Measurements from ENCODE around the gene HRG.

HRG gene

DNA sequence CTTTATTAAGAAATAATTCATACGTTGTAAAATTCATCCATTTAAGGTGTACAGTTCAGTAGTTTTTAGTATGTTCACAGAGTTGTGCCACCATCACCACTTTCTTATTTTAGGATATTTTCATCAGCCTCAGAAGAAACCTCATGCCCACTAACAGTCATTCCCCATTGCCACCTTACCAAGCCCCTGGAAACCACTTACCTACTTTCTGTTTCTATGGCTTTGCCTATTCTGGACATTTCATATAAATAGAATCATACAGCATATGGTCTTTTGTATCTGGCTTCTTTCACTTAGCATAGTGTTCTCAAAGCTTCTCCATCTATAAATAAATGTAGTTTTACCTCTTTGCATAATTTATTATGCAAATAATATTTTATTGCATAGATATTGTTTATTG lies 19.0 kb upstream of the HRG start:
- H3K9me3 ChIP-seq (replicated peaks in 1 of 11): no peaks in the 10 kb centered on the region
- H3K27me3 ChIP-seq: no peaks in the 10 kb centered on the region
- H4K20me1 ChIP-seq: no peaks in the 10 kb centered on the region
- no peaks in the 10 kb centered on the region for H3K36me3 ChIP-seq
- H3K4me1 ChIP-seq: peaks cover 0 to 5% (median 2%) of the 10 kb centered on the region in 10 experiments; a peak in 11 of 20 replicates
- H3K27ac ChIP-seq: no peak overlapping the region
- no peak overlapping the region for H3K4me2 ChIP-seq
- H3K4me3 ChIP-seq: no peak overlapping the region
- no peak overlapping the region for H3K9ac ChIP-seq
- no peak for TF ChIP-seq Cebpa-rat (IDR thresholded peaks at IDR 0.05)

- H3K9ac ChIP-seq: no peak overlapping the region
- no peaks in the 10 kb centered on the region for H3K36me3 ChIP-seq
- H3K4me1 ChIP-seq: peaks cover 20 to 24% (median 20%) of the 10 kb centered on the region in 10 experiments
- TF ChIP-seq Cebpa-rat (IDR thresholded peaks at IDR 0.05): no peak
- no peaks in the 10 kb centered on the region for H3K27me3 ChIP-seq
- H3K27ac ChIP-seq: no peak overlapping the region
- no peak overlapping the region for H3K4me3 ChIP-seq
- no peak overlapping the region for H3K4me2 ChIP-seq
- no peaks in the 10 kb centered on the region for H4K20me1 ChIP-seq
- H3K9me3 ChIP-seq (replicated peaks in 1 of 11): no peaks in the 10 kb centered on the region
These were observed 17.0 kb upstream of the HRG start for GRCh38 chr3:186648851-186649250.

GRCh38 chr3:186651678-186652215 lies 14.1 kb upstream of the HRG start:
- peak in 4 of 11 experiments; percentile 27 to 51 (median 32); a peak in 3 of 22 replicates for TF ChIP-seq Cebpa-rat (IDR thresholded peaks at IDR 0.05)
- Histone ChIP-seq H3K4me3 (no peak overlapping the region), H3K36me3 (no peaks in the 10 kb centered on the region), H3K27ac (no peak overlapping the region), H3K4me2 (peak overlapping the region; percentile 52 to 75 (median 66); a peak in 15 of 22 replicates), H3K9ac (no peak overlapping the region), H3K9me3 (replicated peaks in 1 of 11) (no peaks in the 10 kb centered on the region), H3K27me3 (no peaks in the 10 kb centered on the region), H3K4me1 (peaks cover 20 to 26% (median 22%) of the 10 kb centered on the region in 10 experiments), H4K20me1 (no peaks in the 10 kb centered on the region)

- Histone ChIP-seq H3K4me1 (peaks cover 20 to 26% (median 22%) of the 10 kb centered on the region in 10 experiments), H3K9me3 (replicated peaks in 1 of 11) (no peaks in the 10 kb centered on the region), H3K36me3 (no peaks in the 10 kb centered on the region), H3K4me3 (no peak overlapping the region), H3K4me2 (peak overlapping the region; percentile 52 to 75 (median 66)), H3K27ac (peak overlapping the region in 4 of 11 experiments; percentile 10 to 47 (median 14); a peak in 4 of 22 replicates), H3K27me3 (no peaks in the 10 kb centered on the region), H4K20me1 (no peaks in the 10 kb centered on the region), H3K9ac (no peak overlapping the region)
- no peak for TF ChIP-seq Cebpa-rat (IDR thresholded peaks at IDR 0.05)
These were observed 12.6 kb upstream of the HRG start for GRCh38 chr3:186653080-186653707.

GRCh38 chr3:186653984-186654383 lies 11.8 kb upstream of the HRG start:
- Histone ChIP-seq H3K4me2 (peak overlapping the region in 8 of 11 experiments; percentile 54 to 75 (median 68); a peak in 10 of 22 replicates), H3K9ac (no peak overlapping the region), H3K27ac (no peak overlapping the region), H4K20me1 (no peaks in the 10 kb centered on the region), H3K4me3 (no peak overlapping the region), H3K36me3 (no peaks in the 10 kb centered on the region), H3K4me1 (peaks cover 20 to 26% (median 22%) of the 10 kb centered on the region in 10 experiments), H3K9me3 (replicated peaks in 1 of 11) (no peaks in the 10 kb centered on the region), H3K27me3 (no peaks in the 10 kb centered on the region)
- no peak for TF ChIP-seq Cebpa-rat (IDR thresholded peaks at IDR 0.05)

DNA sequence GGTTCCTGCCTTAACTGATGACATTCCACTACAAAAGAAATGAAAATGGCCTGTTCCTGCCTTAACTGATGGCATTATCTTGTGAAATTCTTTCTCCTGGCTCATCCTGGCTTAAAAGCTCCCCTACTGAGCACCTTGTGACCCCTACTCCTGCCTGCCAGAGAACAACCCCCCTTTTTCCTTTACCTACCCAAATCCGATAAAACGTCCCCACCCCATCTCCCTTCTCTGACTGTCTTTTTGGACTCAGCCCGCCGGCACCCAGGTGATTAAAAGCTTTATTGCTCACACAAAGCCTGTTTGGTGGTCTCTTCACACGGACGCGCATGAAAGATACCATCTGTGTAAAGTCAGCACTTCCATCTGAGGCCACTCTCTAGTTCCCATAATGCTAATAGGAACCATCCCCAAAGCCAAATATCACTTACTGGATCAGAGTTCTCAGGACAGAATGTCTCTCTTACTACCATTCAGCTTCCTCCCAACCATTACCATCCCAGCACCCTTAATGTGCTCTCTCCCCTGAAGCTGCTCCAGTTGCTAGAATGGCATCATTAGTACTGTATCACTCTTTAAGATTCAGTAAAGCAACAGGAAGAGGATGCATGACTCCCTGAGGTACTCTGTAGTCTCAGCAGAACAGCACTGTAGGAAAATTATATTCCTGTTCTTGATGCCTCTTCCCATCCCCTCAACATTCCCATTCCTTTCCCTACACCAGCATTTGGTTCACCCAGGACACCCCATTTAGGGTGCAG lies 2.3 kb upstream of the HRG start:
- Histone ChIP-seq H3K4me1 (no peaks in the 10 kb centered on the region), H3K9ac (no peak overlapping the region), H3K4me3 (no peak overlapping the region), H4K20me1 (no peaks in the 10 kb centered on the region), H3K9me3 (replicated peaks in 1 of 11) (no peaks in the 10 kb centered on the region), H3K36me3 (no peaks in the 10 kb centered on the region), H3K27ac (no peak overlapping the region), H3K4me2 (no peak overlapping the region), H3K27me3 (no peaks in the 10 kb centered on the region)
- no peak for TF ChIP-seq Cebpa-rat (IDR thresholded peaks at IDR 0.05)

GRCh38 chr3:186664119-186664495 lies 1.7 kb upstream of the HRG start:
- no peaks in the 10 kb centered on the region for H3K27me3 ChIP-seq
- H4K20me1 ChIP-seq: no peaks in the 10 kb centered on the region
- H3K9me3 ChIP-seq (replicated peaks in 1 of 11): no peaks in the 10 kb centered on the region
- H3K27ac ChIP-seq: no peak overlapping the region
- H3K4me1 ChIP-seq: no peaks in the 10 kb centered on the region
- no peak overlapping the region for H3K9ac ChIP-seq
- H3K4me2 ChIP-seq: no peak overlapping the region
- no peak overlapping the region for H3K4me3 ChIP-seq
- H3K36me3 ChIP-seq: no peaks in the 10 kb centered on the region
- TF ChIP-seq Cebpa-rat (IDR thresholded peaks at IDR 0.05): no peak

DNA sequence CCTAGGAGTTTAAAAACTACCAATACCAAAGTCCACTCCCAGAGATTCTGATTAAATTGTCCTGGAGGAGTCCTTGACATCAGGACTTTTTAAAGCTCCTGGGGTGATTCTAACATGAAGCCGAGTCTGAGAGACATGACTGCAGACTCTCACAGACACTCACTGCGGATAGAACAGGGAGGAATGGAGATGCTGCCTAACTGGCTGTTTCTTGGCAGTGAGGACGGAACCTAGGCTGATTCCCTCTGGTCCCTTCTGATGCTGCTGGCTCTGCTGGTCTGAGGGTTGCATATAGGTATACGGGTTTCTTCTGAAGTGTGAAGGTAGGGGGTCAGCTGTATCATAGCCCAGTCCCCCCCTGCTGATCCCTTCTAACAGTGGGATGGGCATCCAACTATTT lies 1.3 kb upstream of the HRG start:
- Histone ChIP-seq H3K27me3 (no peaks in the 10 kb centered on the region), H3K4me2 (no peak overlapping the region), H4K20me1 (no peaks in the 10 kb centered on the region), H3K27ac (no peak overlapping the region), H3K36me3 (no peaks in the 10 kb centered on the region), H3K9ac (no peak overlapping the region), H3K4me3 (no peak overlapping the region), H3K9me3 (replicated peaks in 1 of 11) (no peaks in the 10 kb centered on the region), H3K4me1 (no peaks in the 10 kb centered on the region)
- no peak for TF ChIP-seq Cebpa-rat (IDR thresholded peaks at IDR 0.05)

- Histone ChIP-seq H3K9ac (no peak overlapping the region), H3K4me2 (no peak overlapping the region), H3K4me3 (no peak overlapping the region), H3K36me3 (no peaks in the 10 kb centered on the region), H3K27ac (no peak overlapping the region), H4K20me1 (no peaks in the 10 kb centered on the region), H3K4me1 (no peaks in the 10 kb centered on the region), H3K27me3 (no peaks in the 10 kb centered on the region), H3K9me3 (replicated peaks in 1 of 11) (no peaks in the 10 kb centered on the region)
- TF ChIP-seq Cebpa-rat (IDR thresholded peaks at IDR 0.05): no peak
These were observed 2.6 kb downstream of the HRG start for GRCh38 chr3:186668426-186668825.
